GM19239 (cell line): Measurements from ENCODE around the gene RNASE11.

Source experiments
- DNase-seq: peaks from one replicate; pipeline ENCODE4 v3.0.0; 2011; ENCODE audit warnings: low spot score; ENCODE audit not compliant: insufficient read length
- FAIRE-seq: peaks from 2 replicates; lab custom pipeline; 2011; peaks lifted over from hg19 to GRCh38; lab: Jason Lieb, UNC

The RNASE11 gene

DNA sequence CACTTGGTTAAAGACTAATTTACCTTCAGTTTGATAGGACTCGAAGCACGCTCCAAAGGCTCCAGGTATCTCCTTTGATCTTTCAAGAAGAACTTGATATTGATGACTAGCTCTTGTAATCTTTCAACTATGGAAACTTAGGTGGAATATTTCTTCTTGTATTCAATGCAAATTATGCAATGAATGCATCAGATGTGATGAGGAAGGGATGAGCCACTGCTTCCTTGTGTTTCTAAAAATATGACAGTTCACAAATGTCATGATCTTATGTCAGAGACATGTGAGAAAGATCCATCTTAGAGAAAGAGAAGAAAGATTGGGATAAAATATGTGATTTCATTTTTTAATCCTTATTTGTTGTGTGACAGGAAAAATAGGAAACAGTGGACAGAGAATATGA is 36.9 kb downstream of the RNASE11 start:
- DNase-seq (no peak), FAIRE-seq (no peak)

DNA sequence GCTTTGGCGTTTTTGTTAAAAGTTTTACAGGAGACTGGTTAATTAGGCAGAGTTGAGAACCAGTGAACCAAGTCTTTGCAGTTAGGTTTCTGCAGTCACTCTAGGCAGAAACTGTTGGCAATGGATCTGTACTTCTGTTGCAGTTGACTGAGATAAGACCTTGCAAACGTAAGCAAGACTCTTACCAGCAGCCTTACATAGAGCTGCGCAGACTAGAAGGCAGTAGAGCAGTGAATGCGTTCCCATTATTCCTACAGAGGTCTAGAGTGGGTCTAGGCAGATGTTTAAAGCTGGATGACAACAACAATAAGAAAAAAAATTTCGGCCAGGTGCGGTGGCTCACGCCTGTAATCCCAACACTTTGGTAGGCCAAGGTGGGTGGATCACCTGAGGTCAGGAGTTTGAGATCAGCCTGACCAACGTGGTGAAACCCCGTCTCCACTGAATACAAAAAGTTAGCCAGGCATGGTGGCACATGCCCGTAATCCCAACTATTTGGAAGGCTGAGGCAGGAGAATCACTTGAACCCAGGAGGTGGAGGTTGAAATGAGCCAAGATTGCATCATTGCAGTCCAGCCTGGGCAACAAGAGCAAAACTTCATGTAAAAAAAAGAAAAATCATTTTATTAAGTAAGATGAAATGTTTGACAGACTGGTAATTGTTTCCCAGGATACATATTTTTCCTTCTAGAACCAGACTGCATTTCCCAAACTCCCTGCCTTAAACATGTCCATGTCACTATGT is 39.2 kb downstream of the RNASE11 start:
- no peak for FAIRE-seq
- DNase-seq = no peak

DNA sequence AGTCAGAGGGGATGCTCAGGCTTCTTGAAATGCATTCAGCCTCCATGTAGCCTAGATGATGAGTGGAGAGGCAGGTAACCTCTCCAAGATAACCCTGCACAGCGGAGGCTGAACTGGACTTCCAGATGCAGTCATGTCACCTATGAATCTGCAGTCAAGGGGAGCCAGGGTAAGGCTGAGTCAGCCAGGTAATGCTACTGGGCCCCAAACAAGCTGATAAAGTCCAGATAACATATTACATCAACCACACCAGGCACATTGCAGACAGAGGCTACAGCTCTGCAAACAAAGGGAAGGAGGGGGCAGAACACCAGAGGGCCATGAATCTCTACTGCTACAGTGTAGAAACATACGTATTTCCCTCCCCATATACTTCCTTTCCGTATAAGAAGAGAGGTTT is 40.9 kb downstream of the RNASE11 start:
- DNase-seq (no peak), FAIRE-seq (no peak)

DNA sequence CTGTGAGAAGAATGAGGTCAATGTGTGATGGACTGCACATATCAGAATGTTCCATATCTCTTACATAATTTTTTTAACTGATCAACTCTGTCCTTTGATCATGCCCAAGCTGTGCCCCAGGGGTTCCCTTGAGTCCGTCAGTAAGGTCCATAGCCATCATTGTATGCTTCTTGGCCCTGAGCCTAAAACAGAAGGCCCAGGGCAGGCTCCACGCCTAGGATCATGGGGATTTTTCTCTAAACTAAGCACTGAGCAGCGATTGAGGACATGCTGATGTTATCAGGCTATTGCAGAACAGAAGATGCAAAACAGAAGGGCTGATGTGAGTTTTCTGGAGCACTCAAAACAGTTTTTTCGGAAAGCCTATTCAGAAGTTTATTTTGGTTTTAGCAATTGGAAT is 47.9 kb downstream of the RNASE11 start:
- DNase-seq = no peak
- no peak for FAIRE-seq
